CD4-positive, alpha-beta T cell (primary cell): ENCODE data around the gene RLN1. TPM values are rescaled to one million over a fixed set of nuclear protein-coding genes. Genes with fewer than 3 reads are reported as not detected.
"Not testable (repeated sequence)": the region's sequence is repeated elsewhere in the genome, so short reads cannot be mapped to it uniquely, and the experiment has no call there.

Experiments used
- ATAC-seq: fragments of 200-7000 bp; cut with Tn5 transposase; one replicate; pipeline ENCODE4 v1.10.0; 2022; ENCODE audit warnings: mild to moderate bottlenecking; ENCODE audit not compliant: poor library complexity
- CTCF ChIA-PET: fragments of 350-600 bp; sonication (Branson Sonifier 250); formaldehyde crosslinking; loops from one replicate; lab custom pipeline; 2021; ENCODE audit warnings: antibody characterized with exemption, inconsistent platforms; lab: Charles Lee
- POLR2A ChIA-PET: fragments of 350-600 bp; sonication (Branson Sonifier 250); formaldehyde crosslinking; loops from one replicate; lab custom pipeline; 2021; ENCODE audit warnings: antibody characterized with exemption, inconsistent platforms; lab: Charles Lee
- DNase-seq, 14 experiments: peaks; one replicate each; pipeline ENCODE4 v3.0.0-alpha.2; 2013 to 2020; ENCODE audit warnings: mixed read lengths in 2 of 14
- H3K27ac ChIP-seq, 2 donors: one replicate each; pipeline versions ENCODE4 v1.5.1 to v1.7.0; 2013; ENCODE audit warnings: low read length in 2 of 2, low read depth in 1 of 2, mild to moderate bottlenecking in 1 of 2
- H3K27me3 ChIP-seq, 2 experiments: 1 replicate in 1 of 2; 2 replicates in 1 of 2; pipeline versions ENCODE4 v1.6.1 to v1.7.0; 2013; ENCODE audit warnings: low read length in 2 of 2, control low read depth in 1 of 2, mild to moderate bottlenecking in 1 of 2, moderate library complexity in 1 of 2; ENCODE audit not compliant: insufficient read depth in 2 of 2, control insufficient read depth in 1 of 2
- H3K36me3 ChIP-seq: one replicate; pipeline ENCODE4 v1.6.1; 2013; ENCODE audit warnings: low read length, control low read depth; ENCODE audit not compliant: insufficient read depth
- H3K4me1 ChIP-seq: one replicate; pipeline ENCODE4 v1.6.1; 2013; ENCODE audit warnings: low read length, control low read depth; ENCODE audit not compliant: insufficient read depth
- H3K4me3 ChIP-seq: one replicate; pipeline ENCODE4 v1.5.1; 2013; ENCODE audit warnings: mild to moderate bottlenecking, low read length, moderate library complexity
- H3K9me3 ChIP-seq, 2 experiments: 1 replicate in 1 of 2; 2 replicates in 1 of 2; pipeline versions ENCODE4 v1.6.1 to v1.7.0; 2013; ENCODE audit warnings: low read length in 2 of 2, mild to moderate bottlenecking in 2 of 2, control low read depth in 1 of 2, moderate library complexity in 1 of 2; ENCODE audit not compliant: control insufficient read depth in 1 of 2, insufficient read depth in 1 of 2
- H3K27ac Mint-ChIP-seq: one replicate; pipeline ENCODE4 v1.8.0; 2020; ENCODE audit warnings: mixed read lengths
- H3K27me3 Mint-ChIP-seq: one replicate; pipeline ENCODE4 v1.8.0; 2021; ENCODE audit warnings: mixed read lengths
- H3K36me3 Mint-ChIP-seq: one replicate; pipeline ENCODE4 v1.8.0; 2021; ENCODE audit warnings: low read depth, mixed read lengths
- H3K4me1 Mint-ChIP-seq: one replicate; pipeline ENCODE4 v1.8.0; 2021; ENCODE audit warnings: low read depth, mixed read lengths
- H3K4me3 Mint-ChIP-seq: one replicate; pipeline ENCODE4 v1.8.0; 2020; ENCODE audit warnings: mild to moderate bottlenecking, mixed read lengths
- H3K9me3 Mint-ChIP-seq: one replicate; pipeline ENCODE4 v1.8.0; 2020; ENCODE audit warnings: mixed read lengths
- CTCF ChIP-seq: fragments of 200-600 bp; IDR thresholded peaks from one replicate; pipeline ENCODE4 v1.8.0; 2022; ENCODE audit warnings: antibody characterized with exemption, mild to moderate bottlenecking
- intact Hi-C, 2 experiments: fragments of 100-400 bp; cut with DNase I in 1 of 2; cut with micrococcal nuclease in 1 of 2; formaldehyde crosslinking; loops; one replicate each; pipeline versions ENCODE4 v1.15.1 to v1.9.0; 2023 to 2025; cut with DNase I, micrococcal nuclease
- total RNA-seq, 174 experiments: library from RNA in 2 of 174; stranded (reverse) in 2 of 174; gene quantifications; one replicate each; pipeline ENCODE4 v1.2.3 and lab custom pipeline; 2021 to 2026

RLN1 gene
- total RNA-seq, 2 experiments from 2014 or later = 0.36 to 0.84 TPM

- no peaks in the 10 kb centered on the region for H3K4me1 ChIP-seq
- no peak overlapping the region for H3K27ac Mint-ChIP-seq
- no peak for TF ChIP-seq CTCF
- peaks cover 8% of the 10 kb centered on the region for H3K9me3 Mint-ChIP-seq
- ChIA-PET CTCF (no interaction called here), POLR2A (no interaction called here)
- peaks cover 69% of the 10 kb centered on the region for H3K36me3 Mint-ChIP-seq
- H3K4me1 Mint-ChIP-seq = peaks cover 3% of the 10 kb centered on the region
- no peak for ATAC-seq
- no peaks in the 10 kb centered on the region for H3K27me3 Mint-ChIP-seq
- H3K36me3 ChIP-seq = no peaks in the 10 kb centered on the region
- H3K4me3 ChIP-seq = no peak overlapping the region
- DNase-seq = no peak
- no peak overlapping the region for H3K4me3 Mint-ChIP-seq
- intact Hi-C loops = no loop called here
- peaks cover 7 to 13% of the 10 kb centered on the region in 2 experiments for H3K9me3 ChIP-seq
- no peaks in the 10 kb centered on the region for H3K27me3 ChIP-seq
- H3K27ac ChIP-seq = no peak overlapping the region
These were observed 24.3 kb downstream of the RLN1 start for GRCh38 chr9:5315187-5315923.

GRCh38 chr9:5310851-5311250, 28.8 kb downstream of the RLN1 start:
- Mint-ChIP-seq H3K9me3 (peaks cover 8% of the 10 kb centered on the region), H3K36me3 (peaks cover 39% of the 10 kb centered on the region), H3K27ac (no peak overlapping the region), H3K4me1 (peaks cover 13% of the 10 kb centered on the region), H3K27me3 (no peaks in the 10 kb centered on the region), H3K4me3 (no peak overlapping the region)
- ATAC-seq = no peak
- TF ChIP-seq CTCF = no peak
- Histone ChIP-seq H3K4me3 (no peak overlapping the region), H3K27ac (no peak overlapping the region), H3K36me3 (no peaks in the 10 kb centered on the region), H3K9me3 (peaks cover 7 to 13% of the 10 kb centered on the region in 2 experiments), H3K27me3 (no peaks in the 10 kb centered on the region), H3K4me1 (peaks cover 3% of the 10 kb centered on the region)
- DNase-seq = no peak
- intact Hi-C loops = no loop called here
- POLR2A ChIA-PET = no interaction called here
- CTCF ChIA-PET = no interaction called here

GRCh38 chr9:5305741-5306140, 33.9 kb downstream of the RLN1 start:
- Histone ChIP-seq H3K36me3 (no peaks in the 10 kb centered on the region), H3K4me3 (no peak overlapping the region), H3K27me3 (no peaks in the 10 kb centered on the region), H3K4me1 (peaks cover 16% of the 10 kb centered on the region), H3K27ac (no peak overlapping the region), H3K9me3 (no peaks in the 10 kb centered on the region)
- DNase-seq = no peak
- Mint-ChIP-seq H3K36me3 (no peaks in the 10 kb centered on the region), H3K4me3 (no peak overlapping the region), H3K4me1 (peaks cover 33% of the 10 kb centered on the region), H3K9me3 (no peaks in the 10 kb centered on the region), H3K27ac (no peak overlapping the region), H3K27me3 (no peaks in the 10 kb centered on the region)
- TF ChIP-seq CTCF = no peak
- ChIA-PET CTCF (no interaction called here), POLR2A (no interaction called here)
- ATAC-seq = no peak
- intact Hi-C loops = loop anchor here (2.0 to 10.0 kb wide), 3 partner anchors 35 to 132 kb away; partner anchors contain the start of gene PLGRKT (in 1 of the 2)

- CTCF ChIA-PET, H3K36me3 Mint-ChIP-seq, H3K9me3 Mint-ChIP-seq, H3K27ac ChIP-seq, H3K9me3 ChIP-seq, H3K27me3 ChIP-seq, H3K36me3 ChIP-seq, H3K27me3 Mint-ChIP-seq: not testable (repeated sequence)
- peak; percentile 97 for ATAC-seq
- DNase-seq = peak in 4 of 14 experiments; percentile 8 to 32 (median 21)
- POLR2A ChIA-PET = interaction anchor here (0.8 kb wide), 2 partner anchors 49 to 227 kb away, joined by 3 to 4 read pairs; no protein-coding TSS in a partner anchor
- H3K4me1 ChIP-seq = peaks cover 16% of the 10 kb centered on the region
- H3K4me3 Mint-ChIP-seq = peak within 1 kb of the TSS; percentile 82
- intact Hi-C loops = loop anchor here (2.0 to 10.0 kb wide), 2 partner anchors 37 to 51 kb away; no protein-coding TSS in a partner anchor
- H3K4me3 ChIP-seq = peak within 1 kb of the TSS; percentile 12
- peaks cover 44% of the 10 kb centered on the region for H3K4me1 Mint-ChIP-seq
- H3K27ac Mint-ChIP-seq = peak within 1 kb of the TSS; percentile 57
These were observed 35.6 kb downstream of the RLN1 start, which contains the start of gene RLN2 for GRCh38 chr9:5303840-5304795. TSS of gene RLN2 (minus strand) at chr9:5304716. CDS start at chr9:5304580, 136 bp downstream.
